ENCODE measurements around the gene LRRC42.

Gene LRRC42

DNA sequence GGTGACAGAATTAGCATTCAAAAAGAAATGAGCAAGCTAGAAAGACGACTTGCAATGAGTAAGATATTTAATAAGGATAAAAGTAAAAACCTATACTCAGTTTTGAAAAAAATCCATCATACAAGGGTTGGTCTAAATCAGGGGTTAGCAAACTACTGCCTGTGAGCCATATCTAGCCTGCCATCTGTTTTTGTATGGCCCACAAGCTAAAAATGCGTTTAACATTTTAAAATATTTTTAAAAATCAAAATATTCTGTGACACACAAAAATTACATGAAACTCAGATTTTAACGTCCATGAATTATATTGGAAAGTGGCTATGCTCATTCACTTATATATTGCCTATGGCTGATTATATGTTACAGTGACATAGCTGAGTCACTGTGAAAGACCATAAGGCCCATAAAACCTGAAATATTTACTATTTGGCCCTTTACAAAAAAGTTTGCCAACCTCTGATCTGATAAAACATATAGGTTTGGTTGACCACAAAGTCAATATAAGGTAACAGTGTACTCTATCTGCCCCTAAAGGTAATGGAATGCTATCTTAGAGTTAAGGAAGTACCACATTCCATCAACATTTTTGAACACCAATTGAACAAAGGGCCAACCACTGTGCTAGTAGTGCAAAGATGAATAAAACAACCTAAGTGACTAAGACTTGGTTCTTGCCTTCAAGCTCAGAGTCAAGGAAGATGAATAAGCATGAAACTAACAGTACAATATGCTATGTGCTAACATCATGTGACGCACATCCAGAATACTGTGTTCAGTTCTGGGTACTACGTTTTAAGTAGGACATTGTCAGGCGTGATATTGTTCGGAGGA is 3.8 kb upstream of the LRRC42 start:
- no peak for DNase-seq

DNA sequence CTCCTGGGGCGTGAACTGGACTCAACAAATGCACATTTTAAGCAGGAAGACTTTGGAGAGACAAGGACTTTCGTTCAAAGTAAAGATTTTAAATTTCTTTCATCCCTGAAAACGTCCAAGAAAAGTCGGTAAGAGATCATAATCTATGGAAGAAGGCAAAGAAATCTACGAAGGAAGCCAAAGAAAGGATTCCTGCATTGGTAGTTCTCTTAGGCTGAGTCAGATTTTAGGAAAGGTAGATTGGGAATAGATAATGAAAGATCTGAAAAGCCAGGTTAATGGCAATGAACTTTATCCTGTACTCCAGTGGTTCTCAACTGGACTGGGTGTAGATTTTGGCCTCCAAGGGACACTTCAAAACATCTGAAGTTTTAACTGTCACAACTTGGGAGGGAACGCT is 3.1 kb upstream of the LRRC42 start:
- DNase-seq: no peak

DNA sequence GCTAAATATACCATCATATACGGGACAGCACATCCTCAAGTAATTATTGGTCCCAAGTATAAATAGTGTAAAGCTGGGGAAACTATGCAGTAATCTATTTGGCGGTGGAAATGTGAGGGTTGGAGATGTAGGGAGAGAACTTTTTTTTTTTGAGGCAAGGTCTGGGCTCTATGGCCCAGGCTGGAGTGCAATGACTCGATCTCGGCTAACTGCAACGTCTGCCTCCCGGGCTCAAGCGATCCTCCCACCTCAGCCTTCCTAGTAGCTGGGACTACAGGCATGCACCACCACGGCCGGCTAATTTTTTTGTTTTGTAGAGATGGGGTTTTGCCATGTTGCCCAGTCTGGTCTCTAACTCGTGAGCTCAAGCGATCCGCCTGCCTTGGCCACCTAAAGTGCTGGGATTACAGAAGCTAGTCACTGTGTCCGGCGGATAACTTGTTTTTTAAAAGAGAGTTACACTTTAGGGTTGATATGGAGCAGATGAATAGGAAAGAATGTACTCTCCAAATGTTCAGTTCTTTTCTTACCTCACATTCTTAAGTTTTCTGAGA is 2.6 kb upstream of the LRRC42 start:
- no peak for DNase-seq

DNA sequence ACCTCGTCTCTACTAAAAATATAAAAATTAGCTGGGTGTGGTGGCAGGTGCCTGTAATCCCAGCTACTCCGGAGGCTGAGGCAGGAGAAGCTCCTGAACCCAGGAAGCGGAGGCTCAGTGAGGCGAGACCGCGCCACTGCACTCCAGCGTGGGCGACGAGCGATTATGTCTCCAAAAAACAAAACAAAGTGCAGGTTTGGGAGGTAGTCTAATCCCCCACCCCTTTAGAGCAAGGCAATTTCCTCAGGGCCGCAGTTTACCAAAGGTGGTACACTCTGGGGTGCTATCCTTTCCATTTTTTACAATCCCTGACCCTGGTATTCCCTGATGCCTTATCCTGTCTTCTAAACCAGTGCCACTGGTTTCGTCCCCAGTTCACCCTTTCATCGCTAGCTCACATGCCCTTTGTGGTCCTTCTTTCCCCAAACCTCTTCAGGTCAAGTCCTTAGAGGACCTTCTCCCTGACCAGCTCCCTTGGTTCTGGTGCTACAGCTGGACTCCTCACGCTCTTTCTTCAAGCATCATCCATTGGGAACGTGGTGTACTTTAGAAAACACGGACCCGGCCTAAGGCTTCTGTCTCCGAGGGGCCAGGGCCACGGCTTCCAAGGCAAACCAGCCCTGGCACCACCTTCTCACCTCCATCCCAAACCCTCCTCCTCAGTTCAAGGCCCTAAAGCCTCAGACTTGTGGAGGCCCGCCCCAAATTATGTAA is 1.5 kb upstream of the LRRC42 start:
- DNase-seq: no peak

DNA sequence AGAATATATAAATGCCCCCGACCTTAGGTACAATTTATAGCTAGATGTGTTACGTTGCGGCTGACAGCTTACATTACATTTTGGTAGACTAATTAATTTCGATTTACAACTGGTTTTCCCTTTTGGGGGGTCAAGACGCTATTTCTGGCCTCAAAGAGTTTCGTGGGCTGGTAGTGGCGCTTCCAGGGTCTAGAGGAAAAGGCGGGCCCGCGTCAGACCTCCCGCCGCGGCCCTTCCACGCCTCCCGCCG is 1.0 kb upstream of the LRRC42 start:
- DNase-seq: no peak

DNA sequence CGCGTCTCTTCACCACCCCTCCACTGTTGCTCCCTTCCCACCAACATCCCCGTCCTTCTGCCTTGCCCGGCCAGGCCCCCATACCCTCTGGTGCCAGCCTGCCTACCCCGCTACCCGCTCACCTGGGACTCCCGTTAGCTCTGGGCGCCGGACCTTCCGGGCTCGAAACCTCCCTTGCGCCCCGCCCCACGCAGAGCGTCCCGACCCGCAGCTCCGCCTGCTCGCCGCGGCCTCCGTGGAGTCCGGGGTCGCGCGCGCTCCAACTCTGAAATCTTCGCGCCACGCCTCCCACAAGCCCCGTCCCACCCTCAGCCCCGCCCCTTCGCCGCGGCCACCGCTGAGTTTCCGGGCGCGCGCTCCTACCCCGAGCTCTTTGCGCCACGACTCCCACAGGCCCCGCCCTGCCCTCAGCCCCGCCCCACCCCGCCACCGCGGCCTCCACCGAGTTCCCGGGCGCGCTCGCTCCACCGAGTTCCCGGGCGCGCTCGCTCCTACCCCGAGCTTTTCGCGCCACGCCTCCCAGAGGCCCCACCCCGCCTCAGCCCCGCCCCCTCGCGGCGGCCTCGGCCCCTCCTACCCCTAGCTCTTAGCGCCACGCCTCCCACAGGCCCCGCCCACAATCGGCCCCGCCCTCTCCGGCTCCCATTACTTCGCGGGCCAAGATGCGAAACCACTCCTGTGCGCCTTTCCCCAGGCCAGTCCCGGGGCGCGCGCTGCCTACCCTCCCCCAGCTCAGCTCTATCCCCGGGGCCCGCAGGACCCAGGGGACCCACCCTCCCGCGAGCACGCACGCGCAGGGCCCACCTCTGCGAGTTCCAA is 508 bp upstream of the LRRC42 start, which contains the start of gene IFT25:
TSS of gene IFT25 (minus strand) at position 267 of the 819 bp plus-strand sequence. CDS start 5,617 bp downstream, outside the sequence.
- DNase-seq: peak; percentile 94

DNA sequence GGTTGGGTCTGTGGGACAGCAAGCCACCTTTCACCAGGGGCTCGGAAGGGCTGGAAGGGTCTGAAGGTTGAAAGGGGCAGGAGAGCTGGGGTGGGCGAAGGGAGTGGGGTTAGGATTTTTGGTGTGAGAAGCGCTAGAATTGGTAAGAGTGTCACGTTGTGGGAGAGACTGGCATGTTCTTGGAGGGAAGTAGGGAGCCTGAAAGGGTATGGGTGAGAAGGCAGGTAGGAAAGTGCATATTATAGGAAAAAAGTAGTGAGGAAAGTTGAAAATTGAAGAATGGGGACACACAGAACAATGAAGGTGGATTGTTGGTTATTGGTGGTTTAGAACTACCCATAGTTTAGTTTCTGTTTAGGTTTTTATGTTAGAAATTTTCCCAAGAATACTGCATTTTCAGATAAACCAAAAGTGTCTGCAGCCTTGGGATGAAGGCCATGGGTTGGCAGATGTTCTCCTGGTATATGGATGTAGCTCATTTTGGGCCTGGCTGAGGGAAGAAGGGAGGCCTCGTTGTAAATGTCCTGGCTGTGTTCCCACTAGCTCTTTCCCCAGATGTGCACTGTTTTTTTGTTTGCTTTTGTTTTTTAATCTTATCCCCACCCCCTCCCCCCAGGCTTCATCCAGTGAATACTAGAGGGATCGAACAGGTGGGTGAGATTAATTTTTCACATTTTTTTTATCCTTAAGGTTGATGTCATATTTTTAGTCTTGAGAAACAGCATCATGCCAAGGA is 1.2 kb downstream of the LRRC42 start:
- DNase-seq: no peak

DNA sequence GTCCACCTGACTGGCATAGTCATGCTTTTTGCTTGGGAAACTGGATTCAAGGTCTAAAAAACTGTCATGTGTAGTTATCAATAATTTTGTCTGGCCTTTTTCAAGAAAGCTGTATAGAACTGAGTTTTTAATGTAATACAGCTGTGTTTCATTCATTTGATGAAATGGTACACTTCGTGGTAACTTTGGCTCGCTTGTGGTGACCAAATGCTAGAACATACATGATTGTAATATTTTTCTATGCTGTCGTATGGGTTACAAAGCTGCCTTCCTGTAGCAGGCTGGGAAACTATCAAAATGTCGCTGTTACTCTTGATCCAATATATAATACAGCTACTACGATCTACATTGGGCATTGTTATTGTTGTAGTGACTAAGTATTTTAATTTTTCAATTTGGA is 2.1 kb downstream of the LRRC42 start:
- DNase-seq: no peak

DNA sequence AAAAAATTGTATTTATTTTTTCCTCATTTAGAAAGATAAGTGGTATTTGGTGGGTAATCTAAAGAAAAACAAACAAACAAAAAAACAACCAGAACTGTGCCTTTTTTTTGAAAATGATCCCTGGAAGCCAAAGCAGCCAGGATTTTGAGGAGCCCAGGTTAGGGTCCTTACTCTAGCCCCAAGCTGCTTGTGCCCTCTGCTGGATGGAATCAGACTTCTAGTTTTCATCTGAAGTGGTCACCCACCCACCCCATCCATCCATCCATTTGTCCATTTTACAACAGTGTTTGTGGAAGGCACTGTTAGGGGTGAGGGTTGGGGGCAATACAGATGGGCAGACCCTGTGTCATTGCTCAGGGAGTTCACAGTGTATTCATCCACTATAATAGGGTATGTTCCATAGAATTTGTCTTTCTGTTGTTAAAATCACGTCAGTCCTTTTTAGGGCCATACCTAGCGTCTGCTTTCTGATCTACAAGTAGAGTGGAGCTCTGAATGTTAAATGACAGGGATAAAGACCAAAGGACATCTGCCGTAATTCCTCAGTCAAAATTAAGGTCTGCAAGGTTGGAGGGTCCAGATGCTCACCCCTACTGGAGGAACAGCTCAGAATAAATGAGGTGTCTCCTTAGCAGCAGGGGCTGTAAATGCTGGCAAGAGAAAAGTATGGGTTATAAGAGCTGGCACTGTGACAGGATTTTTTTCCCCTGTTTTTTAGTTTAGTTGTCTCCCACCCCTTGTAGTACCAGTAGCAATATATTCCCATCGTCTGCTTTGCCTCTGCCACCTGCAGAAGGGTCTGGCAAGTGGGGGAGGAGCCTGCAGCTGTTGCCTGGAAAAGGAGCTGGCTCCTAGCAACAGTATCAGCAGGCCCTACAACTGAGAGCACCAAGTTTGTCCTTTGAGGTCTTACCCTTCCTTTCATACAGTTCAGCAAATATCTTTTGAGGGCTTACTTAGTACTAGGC is 3.2 kb downstream of the LRRC42 start:
- DNase-seq: peak; percentile 53

DNA sequence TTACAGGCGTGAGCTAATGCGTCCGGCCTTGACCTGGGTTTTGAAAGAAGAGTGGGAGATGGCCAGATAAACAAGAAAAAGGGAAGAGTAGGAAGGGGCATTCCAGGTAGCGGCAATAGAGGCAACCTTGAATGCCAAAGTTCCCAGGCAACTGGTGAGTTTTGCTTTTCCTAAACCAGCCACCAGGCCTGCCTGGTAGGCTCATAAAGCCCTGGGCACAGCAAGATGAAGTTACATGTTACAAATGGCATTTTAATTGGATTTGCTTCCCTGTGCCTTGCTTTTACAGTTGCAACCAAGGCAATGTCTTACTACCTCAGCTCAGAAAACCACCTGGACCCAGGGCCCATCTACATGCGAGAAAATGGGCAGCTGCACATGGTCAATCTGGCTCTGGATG is 5.5 kb downstream of the LRRC42 start:
- DNase-seq: no peak

DNA sequence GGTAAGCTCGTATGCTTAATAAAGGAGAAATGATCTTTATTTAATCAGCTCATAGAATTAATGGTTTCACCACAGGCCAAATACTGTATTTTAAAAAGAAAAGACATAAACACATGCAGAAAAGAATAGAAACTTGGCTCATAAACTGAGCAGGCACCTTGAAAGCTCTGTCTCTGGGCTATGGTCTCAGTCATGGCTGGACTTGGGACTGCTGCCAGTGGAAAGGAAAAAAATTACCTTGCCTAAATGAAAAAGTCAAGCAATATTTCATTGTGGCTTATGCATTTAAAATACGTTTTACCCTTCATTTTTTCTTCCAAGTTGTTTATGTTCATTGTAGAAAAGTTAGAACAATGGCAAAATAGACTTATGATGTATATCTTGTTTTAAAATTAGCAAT is 8.0 kb downstream of the LRRC42 start:
- DNase-seq: no peak

DNA sequence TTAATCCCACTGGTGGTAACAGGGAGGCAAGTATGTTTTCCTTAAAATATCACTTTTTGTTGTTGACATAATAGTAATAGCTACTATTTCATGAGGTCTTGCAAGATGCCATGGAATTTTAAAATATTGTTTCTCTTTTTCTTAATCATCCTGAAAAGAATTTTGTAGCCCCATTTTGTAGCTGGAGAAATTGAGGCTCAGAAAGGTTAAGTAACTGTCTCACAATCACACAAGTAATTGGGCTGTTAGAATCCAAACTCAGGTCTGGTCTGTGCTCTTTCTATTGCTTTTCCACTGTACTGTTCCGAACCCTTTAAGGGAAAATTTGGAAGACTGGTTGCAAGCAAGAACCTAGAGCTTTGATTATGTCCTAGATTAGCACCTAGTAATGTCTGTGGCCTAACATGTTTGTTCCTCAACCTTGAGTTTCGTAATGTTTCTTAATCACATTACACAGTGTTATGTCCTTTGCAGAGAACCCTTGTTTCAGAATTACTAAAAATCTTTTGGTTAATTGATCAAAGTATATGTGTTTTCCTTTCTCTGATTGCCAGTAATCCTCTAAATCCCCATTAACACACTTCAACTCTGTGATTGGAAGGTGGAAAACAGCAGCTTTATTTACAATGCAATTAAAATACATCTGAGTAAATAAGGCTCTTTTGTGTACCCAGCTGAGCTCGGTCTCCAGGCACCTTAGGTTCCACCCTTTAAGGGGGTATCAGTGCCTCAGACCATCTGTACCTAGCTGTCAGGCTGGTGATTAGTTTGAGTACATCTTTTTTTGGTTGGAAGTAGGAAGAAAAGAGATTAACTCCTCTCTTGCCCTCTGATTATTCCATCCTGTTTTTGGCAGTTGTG is 10.4 kb downstream of the LRRC42 start:
- no peak for DNase-seq

DNA sequence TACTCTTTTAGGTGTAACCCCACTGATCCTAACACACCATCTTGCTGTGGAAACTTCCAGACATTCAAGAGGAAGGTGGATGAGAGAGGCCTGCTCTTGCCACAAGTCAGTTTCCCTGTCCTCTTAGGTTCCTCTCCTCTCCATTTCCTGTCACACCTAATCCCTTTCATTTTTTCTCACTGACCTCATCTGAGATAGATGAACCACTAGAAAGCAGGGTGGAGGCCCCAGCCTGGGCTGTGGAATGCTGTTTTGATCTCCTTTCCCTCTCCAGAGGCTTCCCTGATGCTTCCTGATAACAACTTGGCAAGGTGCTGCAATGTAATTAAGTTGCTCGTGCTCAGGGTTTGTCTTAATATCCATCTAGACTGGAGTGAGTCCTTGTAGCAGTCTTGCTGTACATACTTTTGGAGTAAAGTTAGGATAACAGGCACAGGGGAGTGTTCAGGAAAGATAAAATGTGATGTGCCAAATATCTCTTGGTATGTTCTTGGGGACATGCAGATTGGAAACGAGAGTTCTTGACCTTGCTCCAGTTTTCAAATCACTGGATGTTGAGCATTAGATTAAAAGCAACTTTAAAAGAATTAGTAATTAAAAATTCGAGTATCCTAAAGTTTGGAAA is 11.2 kb downstream of the LRRC42 start:
- peak; percentile 72 for DNase-seq

DNA sequence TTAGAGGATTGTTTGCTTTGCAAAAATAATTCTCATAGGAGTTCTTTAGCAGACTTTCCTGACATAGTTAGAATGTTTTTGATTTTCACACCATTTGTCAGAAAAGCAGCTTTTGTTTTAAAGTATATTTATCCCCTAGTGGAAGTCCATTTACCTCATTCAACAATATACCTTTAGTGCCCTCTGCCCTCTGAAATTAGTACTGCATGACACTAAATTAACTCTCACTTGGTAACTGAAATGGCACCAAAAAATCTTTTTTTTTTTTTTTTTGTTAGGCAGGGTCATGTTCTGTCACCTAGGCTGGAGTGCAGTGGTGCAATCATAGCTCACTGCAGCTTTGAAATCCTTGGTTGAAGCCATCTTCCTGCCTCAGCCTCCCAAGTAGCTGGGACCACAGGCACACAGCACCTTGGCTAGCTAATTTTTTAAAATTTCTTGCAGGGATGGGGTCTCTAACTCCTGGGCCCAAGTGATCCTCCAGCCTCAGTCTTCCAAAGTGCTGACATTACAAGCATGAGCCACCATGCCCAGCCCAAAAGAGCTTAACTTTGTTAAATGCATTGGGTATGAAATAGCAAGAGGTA is 13.6 kb downstream of the LRRC42 start:
- peak; percentile 33 for DNase-seq

DNA sequence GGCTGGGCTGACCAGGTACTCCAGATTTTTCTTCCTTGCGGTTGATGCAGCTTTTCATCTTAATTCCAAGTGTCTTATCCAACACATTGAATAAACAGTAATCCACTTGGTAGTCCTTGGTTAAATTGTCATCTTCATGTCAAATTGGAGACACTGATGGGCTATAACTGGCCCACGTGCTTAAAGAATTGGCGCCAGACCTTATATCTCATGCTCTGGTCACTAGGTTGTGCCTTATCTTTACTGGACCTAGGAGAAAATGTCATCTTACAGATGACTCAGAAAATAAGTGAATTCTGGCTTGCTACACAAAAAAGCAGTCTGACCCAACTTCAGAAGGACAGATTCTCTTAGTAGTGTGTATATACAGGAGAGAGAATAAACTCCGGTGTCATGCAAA is 16.2 kb downstream of the LRRC42 start:
- no peak for DNase-seq

DNA sequence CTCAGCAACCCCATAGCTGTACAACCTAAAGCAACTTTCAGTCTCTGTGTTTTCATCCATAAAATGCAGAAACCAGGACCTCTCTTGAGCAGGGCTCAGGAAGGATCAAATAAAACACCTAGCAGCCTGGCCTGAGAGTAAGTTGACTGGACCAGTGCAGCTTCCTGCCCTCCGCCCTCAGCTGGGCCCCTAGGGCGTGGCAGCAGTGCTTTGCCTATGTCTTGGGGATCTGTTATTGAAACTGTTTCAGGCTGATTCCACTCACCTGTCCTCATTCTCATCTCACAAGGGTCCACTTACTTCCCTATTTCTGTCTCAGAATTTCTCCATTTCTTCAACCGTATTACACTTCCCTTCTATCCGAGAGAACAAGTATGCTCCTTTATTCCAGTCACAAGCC is 17.3 kb downstream of the LRRC42 start:
- DNase-seq: no peak

DNA sequence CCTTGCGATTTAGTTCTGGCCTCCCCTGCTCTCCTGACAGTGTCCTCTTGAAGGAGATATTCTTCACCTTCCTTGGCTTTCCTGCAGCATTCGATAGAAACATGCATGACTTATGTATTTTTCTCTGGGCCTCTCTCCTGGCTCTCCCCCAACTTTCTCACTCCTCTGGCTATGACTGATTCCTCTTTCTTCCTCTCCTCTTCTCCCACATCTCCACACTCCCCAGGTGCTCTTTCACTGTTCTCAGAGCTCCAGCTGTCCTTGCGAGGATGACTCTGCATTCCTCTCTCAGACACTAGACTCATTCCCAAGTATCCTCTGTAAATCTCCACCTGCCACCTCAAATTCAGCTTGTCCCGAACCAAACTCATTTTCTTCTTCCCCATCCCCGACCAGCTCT is 18.0 kb downstream of the LRRC42 start:
- no peak for DNase-seq

DNA sequence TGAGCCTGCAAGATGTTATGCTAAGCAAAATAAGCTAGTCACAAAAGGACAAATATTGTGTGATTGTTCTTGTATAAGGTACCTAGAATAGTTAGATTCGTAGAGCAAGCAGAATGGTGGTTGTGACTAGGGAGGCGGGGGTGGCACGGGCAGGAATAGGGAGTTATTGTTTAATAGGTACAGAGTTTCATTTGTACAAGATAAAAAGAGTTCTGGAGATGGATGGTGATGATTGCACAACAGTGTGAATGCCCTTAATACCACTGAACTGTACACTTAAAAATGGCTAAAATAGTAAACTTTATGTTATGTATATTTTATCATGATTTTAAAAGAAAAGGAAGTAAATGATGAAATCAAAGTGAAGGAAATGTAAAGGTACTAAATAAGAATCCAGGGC is 20.6 kb downstream of the LRRC42 start:
- DNase-seq: no peak

DNA sequence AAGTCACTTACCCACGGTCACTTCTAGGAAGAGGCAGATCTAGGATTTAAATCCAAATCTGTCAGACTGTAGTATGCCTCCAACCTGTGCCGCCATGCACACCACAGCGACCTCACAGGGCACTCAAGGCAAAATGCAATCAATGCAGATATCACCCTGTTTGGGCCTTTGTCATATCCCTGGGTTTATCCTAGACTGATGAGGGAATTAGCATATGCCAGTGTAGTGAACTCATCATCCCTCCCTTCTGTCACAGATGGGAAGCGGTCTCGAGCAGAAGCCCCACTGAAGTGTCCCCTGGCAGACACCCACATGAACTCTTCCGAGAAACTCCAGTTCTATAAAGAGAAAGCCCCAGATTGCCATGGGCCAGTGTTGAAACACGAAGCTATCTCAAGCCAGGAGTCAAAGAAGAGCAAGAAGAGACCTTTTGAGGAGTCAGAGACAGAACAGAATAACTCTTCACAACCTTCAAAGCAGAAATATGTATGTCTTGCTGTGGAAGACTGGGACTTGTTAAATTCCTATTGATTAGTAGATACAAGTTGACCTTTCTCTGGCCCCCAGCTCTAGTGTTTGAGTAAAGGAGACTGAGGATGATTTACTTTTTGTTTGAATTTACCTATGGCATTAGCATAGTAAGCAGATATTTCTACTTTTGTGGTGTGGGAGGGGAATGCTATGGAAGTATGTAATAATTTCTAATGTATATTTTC is 21.4 kb downstream of the LRRC42 start:
- DNase-seq: no peak

Measured in fibroblast of skin of back (primary cell).